HEK293 (cell line): ENCODE results near the gene GALNS.
A peak's percentile ranks its signal among the peaks of the same experiment; 100 is the strongest.

Source experiments
- CTCF ChIA-PET: fragments of 350-600 bp; formaldehyde crosslinking; extraction: SDS; loops from one replicate; lab custom pipeline; 2021; ENCODE audit warnings: antibody characterized with exemption; lab: Yijun Ruan, JAX
- POLR2A ChIA-PET: fragments of 300-600 bp; formaldehyde crosslinking; extraction: SDS; loops from one replicate; lab custom pipeline; 2020; ENCODE audit warnings: antibody characterized with exemption, inconsistent platforms; lab: Yijun Ruan, JAX
- H3K27ac ChIP-seq: fragments of 200-500 bp; sonication (Bioruptor generic); 2 replicates; pipeline ENCODE4 v1.5.1; 2014; ENCODE audit warnings: low read depth, low read length, control low read depth, inconsistent platforms; ENCODE audit errors: extremely low read depth
- H3K36me3 ChIP-seq, 2 experiments: fragments of 200-500 bp in 1 of 2; sonication (Bioruptor generic) in 1 of 2; 1 replicate in 1 of 2; 2 replicates in 1 of 2; pipeline ENCODE4 v1.5.1; 2014 to 2017; ENCODE audit warnings: inconsistent platforms in 2 of 2, low read length in 2 of 2; ENCODE audit not compliant: control insufficient read depth in 2 of 2, insufficient read depth in 1 of 2
- H3K4me1 ChIP-seq: fragments of 200-500 bp; sonication (Bioruptor generic); 2 replicates; pipeline ENCODE4 v1.5.1; 2014; ENCODE audit warnings: mild to moderate bottlenecking, low read length, inconsistent platforms; ENCODE audit not compliant: control insufficient read depth, insufficient read depth
- H3K4me3 ChIP-seq: 2 replicates; pipeline ENCODE4 v1.5.1; 2011; ENCODE audit warnings: low read depth, mild to moderate bottlenecking, control low read depth, low read length, moderate library complexity
- H3K9me3 ChIP-seq: fragments of 200-500 bp; sonication (Bioruptor generic); 2 replicates; pipeline ENCODE4 v1.5.1; 2014; ENCODE audit warnings: low read depth, low read length, inconsistent platforms; ENCODE audit not compliant: control insufficient read depth, insufficient read depth
- IKZF3 ChIP-seq: fragments of 450-650 bp; IDR thresholded peaks from 2 replicates; pipeline ENCODE4 v1.5.0; 2018; ENCODE audit warnings: missing biosample characterization, mild to moderate bottlenecking, missing genetic modification characterization, moderate library complexity
- OVOL3 ChIP-seq: fragments of 450-650 bp; formaldehyde crosslinking; IDR thresholded peaks from 2 replicates; pipeline ENCODE4 v1.5.1; 2016; ENCODE audit warnings: missing biosample characterization, missing genetic modification characterization
- PRDM4 ChIP-seq: fragments of 450-650 bp; formaldehyde crosslinking; IDR thresholded peaks from 2 replicates; pipeline ENCODE4 v1.5.1; 2017; ENCODE audit warnings: missing biosample characterization, missing genetic modification characterization
- RBAK ChIP-seq: fragments of 450-650 bp; formaldehyde crosslinking; IDR thresholded peaks from 2 replicates; pipeline ENCODE4 v1.5.1; 2016; ENCODE audit warnings: missing biosample characterization, missing genetic modification characterization
- SCRT1 ChIP-seq: fragments of 450-650 bp; formaldehyde crosslinking; IDR thresholded peaks from 2 replicates; pipeline ENCODE4 v1.5.1; 2016; ENCODE audit warnings: missing biosample characterization, missing genetic modification characterization, borderline replicate concordance
- TCF7L2 ChIP-seq: IDR thresholded peaks from 2 replicates; pipeline ENCODE4 v1.6.1; 2011; ENCODE audit warnings: low read depth, mild to moderate bottlenecking, inconsistent platforms, low read length, moderate library complexity, borderline replicate concordance
- ZBTB17 ChIP-seq: fragments of 450-650 bp; formaldehyde crosslinking; IDR thresholded peaks from 2 replicates; pipeline ENCODE4 v1.5.1; 2016; ENCODE audit warnings: missing biosample characterization, missing genetic modification characterization
- ZBTB20 ChIP-seq: fragments of 450-650 bp; formaldehyde crosslinking; IDR thresholded peaks from 2 replicates; pipeline ENCODE4 v1.5.1; 2016; ENCODE audit warnings: missing biosample characterization, missing genetic modification characterization
- ZBTB44 ChIP-seq: fragments of 450-650 bp; IDR thresholded peaks from 2 replicates; pipeline ENCODE4 v1.5.1; 2018; ENCODE audit warnings: missing biosample characterization, mild to moderate bottlenecking, missing genetic modification characterization
- ZBTB6 ChIP-seq: fragments of 450-650 bp; formaldehyde crosslinking; IDR thresholded peaks from 2 replicates; pipeline ENCODE4 v1.5.1; 2017; ENCODE audit warnings: missing biosample characterization, missing genetic modification characterization
- ZNF341 ChIP-seq: fragments of 450-650 bp; formaldehyde crosslinking; IDR thresholded peaks from 2 replicates; pipeline ENCODE4; 2016; ENCODE audit warnings: low read depth, missing biosample characterization, missing genetic modification characterization
- ZNF423 ChIP-seq: fragments of 450-650 bp; formaldehyde crosslinking; IDR thresholded peaks from 2 replicates; pipeline ENCODE4 v1.5.1; 2016; ENCODE audit warnings: missing biosample characterization, missing genetic modification characterization
- ZNF48 ChIP-seq: fragments of 450-650 bp; formaldehyde crosslinking; IDR thresholded peaks from 2 replicates; pipeline ENCODE4 v1.5.1; 2016; ENCODE audit warnings: missing biosample characterization, missing genetic modification characterization
- ZNF645 ChIP-seq: fragments of 450-650 bp; formaldehyde crosslinking; IDR thresholded peaks from 2 replicates; pipeline ENCODE4; 2016; ENCODE audit warnings: missing biosample characterization, missing genetic modification characterization
- ZNF658 ChIP-seq: fragments of 450-650 bp; formaldehyde crosslinking; IDR thresholded peaks from 2 replicates; pipeline ENCODE4; 2016; ENCODE audit warnings: missing biosample characterization, missing genetic modification characterization

Gene GALNS

GRCh38 chr16:88777471-88778270 lies 79.1 kb downstream of the GALNS start (continued):
- TF ChIP-seq PRDM4 (tag by site-specific recombination) (no peak), RBAK (tag by site-specific recombination) (no peak), ZNF48 (tag by site-specific recombination) (no peak), ZBTB20 (tag by site-specific recombination) (peak; percentile 99), ZBTB17 (tag by site-specific recombination) (0 out of 2 replicates have a peak, but pooled peaks have one; percentile 33), ZNF341 (tag by site-specific recombination) (peak; percentile 33), OVOL3 (tag by site-specific recombination) (no peak), ZBTB44 (tag by site-specific recombination) (no peak), IKZF3 (tag by site-specific recombination) (no peak), TCF7L2 (no peak), ZNF658 (tag by site-specific recombination) (no peak), ZNF423 (tag by site-specific recombination) (peak; percentile 61; the same call in 1 of the 2 replicates), SCRT1 (0 out of 2 replicates have a peak, but pooled peaks have one; percentile 10)

GRCh38 chr16:88775825-88776224 lies 80.9 kb downstream of the GALNS start:
- Histone ChIP-seq H3K36me3 (no peaks in the 10 kb centered on the region), H3K4me3 (no peak overlapping the region), H3K27ac (no peak overlapping the region), H3K4me1 (peaks cover 23% of the 10 kb centered on the region), H3K9me3 (no peaks in the 10 kb centered on the region)
- ChIA-PET CTCF (interaction anchor here (1.3 kb wide), 1 partner anchor 38 kb away, joined by 5 read pairs; no protein-coding TSS in a partner anchor), POLR2A (no interaction called here)
- TF ChIP-seq ZNF645 (tag by site-specific recombination) = no peak
- TF ChIP-seq ZBTB6 (tag by site-specific recombination) = peak; percentile 39; the same call in 1 of the 2 replicates
